ENCODE results near the gene PCDHGA4.

DNA sequence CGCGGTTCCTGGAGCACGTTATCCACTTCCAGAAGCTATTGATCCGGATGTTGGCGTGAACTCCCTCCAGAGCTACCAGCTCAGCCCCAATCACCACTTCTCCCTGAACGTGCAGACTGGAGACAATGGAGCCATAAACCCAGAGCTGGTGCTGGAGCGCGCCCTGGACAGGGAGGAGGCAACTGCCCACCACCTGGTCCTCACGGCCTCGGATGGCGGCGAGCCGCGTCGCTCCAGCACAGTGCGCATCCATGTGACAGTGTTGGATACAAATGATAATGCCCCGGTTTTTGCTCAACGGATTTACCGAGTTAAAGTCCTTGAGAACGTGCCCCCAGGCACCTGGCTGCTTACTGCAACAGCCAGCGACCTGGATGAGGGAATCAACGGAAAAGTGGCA, 48.6 kb downstream of the PCDHGA4 start:
- TF ChIP-seq HDAC2 (IDR thresholded peaks at IDR 0.05) (no peak), POLR2A (IDR thresholded peaks at IDR 0.05; ENCODE audit: low read length) (no peak), RAD21 (conservative IDR thresholded peaks at IDR 0.05 in 1 of 2, IDR thresholded peaks at IDR 0.05 in 1 of 2) (no peak), SMC3 (IDR thresholded peaks at IDR 0.05) (no peak), HOXA7 (CRISPR knock-in tag; IDR thresholded peaks at IDR 0.05) (no peak), NR3C1 (IDR thresholded peaks at IDR 0.05) (no peak), RCOR1 (IDR thresholded peaks at IDR 0.05; ENCODE audit: low read depth, low read length) (no peak)
- TF ChIP-seq, protein P1, sequence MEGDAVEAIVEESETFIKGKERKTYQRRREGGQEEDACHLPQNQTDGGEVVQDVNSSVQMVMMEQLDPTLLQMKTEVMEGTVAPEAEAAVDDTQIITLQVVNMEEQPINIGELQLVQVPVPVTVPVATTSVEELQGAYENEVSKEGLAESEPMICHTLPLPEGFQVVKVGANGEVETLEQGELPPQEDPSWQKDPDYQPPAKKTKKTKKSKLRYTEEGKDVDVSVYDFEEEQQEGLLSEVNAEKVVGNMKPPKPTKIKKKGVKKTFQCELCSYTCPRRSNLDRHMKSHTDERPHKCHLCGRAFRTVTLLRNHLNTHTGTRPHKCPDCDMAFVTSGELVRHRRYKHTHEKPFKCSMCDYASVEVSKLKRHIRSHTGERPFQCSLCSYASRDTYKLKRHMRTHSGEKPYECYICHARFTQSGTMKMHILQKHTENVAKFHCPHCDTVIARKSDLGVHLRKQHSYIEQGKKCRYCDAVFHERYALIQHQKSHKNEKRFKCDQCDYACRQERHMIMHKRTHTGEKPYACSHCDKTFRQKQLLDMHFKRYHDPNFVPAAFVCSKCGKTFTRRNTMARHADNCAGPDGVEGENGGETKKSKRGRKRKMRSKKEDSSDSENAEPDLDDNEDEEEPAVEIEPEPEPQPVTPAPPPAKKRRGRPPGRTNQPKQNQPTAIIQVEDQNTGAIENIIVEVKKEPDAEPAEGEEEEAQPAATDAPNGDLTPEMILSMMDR (IDR thresholded peaks at IDR 0.05) = no peak
